ENCODE data around the gene KL. TPM values are rescaled to one million over a fixed set of nuclear protein-coding genes. Genes with fewer than 3 reads are reported as not detected.

The KL gene
- total and polyA plus RNA-seq, 2 of the 8 experiments (the other 6 are each of a cell fraction or from before 2014, with no cell fraction given): 0.02 TPM; not detected in 1

DNA sequence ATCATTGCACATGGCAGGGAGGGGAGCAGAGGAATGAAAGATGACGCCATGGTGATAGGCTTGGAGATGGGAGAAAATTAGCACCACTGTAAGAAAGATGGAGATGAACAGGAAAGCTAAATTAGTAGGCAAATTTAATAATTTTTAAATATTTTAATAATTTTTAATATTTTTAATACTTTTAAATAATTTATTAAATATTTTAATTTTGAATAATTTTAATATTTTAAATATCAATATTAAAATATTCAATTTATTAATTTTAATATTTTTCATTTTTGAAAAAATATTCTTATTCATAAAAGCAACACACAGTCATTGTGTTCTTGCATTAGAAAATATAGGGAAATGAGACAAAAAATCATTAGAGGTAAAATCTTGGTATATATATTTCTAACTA lies 15.9 kb upstream of the KL start:
- H4K91ac ChIP-seq (replicated peaks; ENCODE audit: insufficient read length, low read length): no peak overlapping the region

More for the DNA sequence above, 15.9 kb upstream of the KL start:
- no peak overlapping the region for H3K18ac ChIP-seq (ENCODE audit: extremely low read depth, low read length)
- DNase-seq (ENCODE audit: low read depth in 1 of 2, low spot score in 2 of 2) (no peak), FAIRE-seq (no peak)
- H3K4me2 ChIP-seq (ENCODE audit: insufficient read depth in 1 of 2, low read depth in 2 of 2, low read length in 2 of 2): no peak overlapping the region
- H2BK120ac ChIP-seq (replicated peaks; ENCODE audit: low read depth, low read length): no peak overlapping the region
- H3K14ac ChIP-seq (ENCODE audit: insufficient read length): no peak overlapping the region
- H3K4ac ChIP-seq (replicated peaks; ENCODE audit: insufficient read length, low read depth, low read length): no peak overlapping the region
- no peak overlapping the region for H2BK20ac ChIP-seq (ENCODE audit: low read length)
- H3K23ac ChIP-seq (ENCODE audit: insufficient read length): no peak overlapping the region
- H3K79me1 ChIP-seq (ENCODE audit: low read depth, low read length): no peaks in the 10 kb centered on the region
- no peak overlapping the region for H2AFZ ChIP-seq (ENCODE audit: low read length)
- TF ChIP-seq, protein P1, sequence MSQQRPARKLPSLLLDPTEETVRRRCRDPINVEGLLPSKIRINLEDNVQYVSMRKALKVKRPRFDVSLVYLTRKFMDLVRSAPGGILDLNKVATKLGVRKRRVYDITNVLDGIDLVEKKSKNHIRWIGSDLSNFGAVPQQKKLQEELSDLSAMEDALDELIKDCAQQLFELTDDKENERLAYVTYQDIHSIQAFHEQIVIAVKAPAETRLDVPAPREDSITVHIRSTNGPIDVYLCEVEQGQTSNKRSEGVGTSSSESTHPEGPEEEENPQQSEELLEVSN (IDR thresholded peaks at IDR 0.05): no peak
- no peak for TF ChIP-seq KDM5A (IDR thresholded peaks at IDR 0.05; ENCODE audit: low read length)
- no peak for TF ChIP-seq RXRA (IDR thresholded peaks at IDR 0.05; ENCODE audit: insufficient read depth, low read depth, low read length)
- no peak for TF ChIP-seq CEBPB (IDR thresholded peaks at IDR 0.05; ENCODE audit: low read depth, low read length)
- no peak for TF ChIP-seq HDAC2 (IDR thresholded peaks at IDR 0.05; ENCODE audit: borderline replicate concordance in 1 of 2, low read depth in 2 of 2, low read length in 2 of 2)
- no peaks in the 10 kb centered on the region for H4K20me1 ChIP-seq (replicated peaks in 1 of 2; ENCODE audit: control insufficient read depth in 1 of 2, insufficient read depth in 2 of 2, low read length in 2 of 2)
- no peak overlapping the region for H2AK5ac ChIP-seq (ENCODE audit: low read depth, low read length)
- no peaks in the 10 kb centered on the region for H3K79me2 ChIP-seq (ENCODE audit: control insufficient read depth in 1 of 2, insufficient read depth in 2 of 2, low read length in 2 of 2)
- ChIA-PET CTCF (ENCODE audit: partially characterized antibody) (no interaction called here), POLR2A (ENCODE audit: partially characterized antibody) (no interaction called here)
- H4K8ac ChIP-seq (ENCODE audit: extremely low read depth, insufficient read depth, low read length): no peak overlapping the region
- H3K56ac ChIP-seq (replicated peaks; ENCODE audit: insufficient read length, low read depth, low read length): no peak overlapping the region
- H3K23me2 ChIP-seq (ENCODE audit: low read depth, low read length): no peaks in the 10 kb centered on the region
- no peak overlapping the region for H3K27ac ChIP-seq (ENCODE audit: low read depth, low read length)
- H3K9me3 ChIP-seq (ENCODE audit: insufficient read depth in 2 of 2, low read depth in 1 of 2, low read length in 1 of 2): no peaks in the 10 kb centered on the region
- H3K4me1 ChIP-seq (replicated peaks in 1 of 4; ENCODE audit: control insufficient read depth in 3 of 4, insufficient read depth in 4 of 4, low read length in 3 of 4): no peaks in the 10 kb centered on the region
- no peaks in the 10 kb centered on the region for H3K36me3 ChIP-seq (ENCODE audit: control insufficient read depth in 2 of 4, insufficient read depth in 4 of 4, low read length in 3 of 4)
- H3K4me3 ChIP-seq (ENCODE audit: extremely low read depth in 1 of 4, insufficient read depth in 2 of 4, low read depth in 3 of 4, low read length in 4 of 4): no peak overlapping the region
- no peak overlapping the region for H2BK15ac ChIP-seq (ENCODE audit: low read length)
- H3K27me3 ChIP-seq (replicated peaks in 1 of 4; ENCODE audit: control insufficient read depth in 3 of 4, extremely low read depth in 1 of 4, insufficient read depth in 3 of 4, low read length in 3 of 4): peaks cover 0 to 1% (median 0%) of the 10 kb centered on the region in 4 experiments; a peak in 1 of 7 replicates
- no peak overlapping the region for H2BK12ac ChIP-seq (ENCODE audit: low read depth, low read length)
- no peak overlapping the region for H2BK5ac ChIP-seq (ENCODE audit: low read depth, low read length)
- H4K5ac ChIP-seq (ENCODE audit: insufficient read length, low read depth, low read length): no peak overlapping the region
- H3K9ac ChIP-seq (replicated peaks in 1 of 4; ENCODE audit: extremely low read depth in 1 of 4, low read depth in 3 of 4, low read length in 3 of 4): no peak overlapping the region
- WGBS, 2 experiments (ENCODE audit: extremely low coverage in 1 of 2, insufficient coverage in 1 of 2, insufficient read length in 1 of 2, insufficient replicate concordance in 2 of 2, low coverage in 1 of 2, low lambda C conversion rate in 2 of 2, missing lambda C conversion rate in 1 of 2): 96% methylated on average over 1 of the region's 1 CpG; no CpG with 5 or more reads in 1 of the 2 experiments
